Measurements from ENCODE around the gene D2HGDH. TPM values are rescaled to one million over a fixed set of nuclear protein-coding genes. Genes with fewer than 3 reads are reported as not detected.

Gene D2HGDH
- total RNA-seq, 1 experiment from 2014 or later = 46.3 TPM

GRCh38 chr2:241815477-241816430 is 81.3 kb downstream of the D2HGDH start:
- intact Hi-C loops (cut with micrococcal nuclease) = no loop called here
- Histone ChIP-seq H3K4me1 (ENCODE audit: control insufficient read depth in 1 of 2, insufficient read depth in 2 of 2, low read length in 2 of 2) (no peaks in the 10 kb centered on the region), H3K27me3 (ENCODE audit: insufficient read depth, low read length) (no peaks in the 10 kb centered on the region), H3K9me3 (ENCODE audit: control insufficient read depth in 1 of 2, insufficient read depth in 1 of 2, low read depth in 1 of 2, low read length in 2 of 2) (no peaks in the 10 kb centered on the region), H3K9ac (ENCODE audit: low read length) (no peak overlapping the region), H4K20me1 (ENCODE audit: insufficient read depth) (no peaks in the 10 kb centered on the region), H3K79me2 (ENCODE audit: insufficient read depth, low read length) (no peaks in the 10 kb centered on the region), H2AFZ (ENCODE audit: low read depth, low read length, poor library complexity, severe bottlenecking) (no peak overlapping the region), H3K9me2 (ENCODE audit: insufficient read depth) (no peaks in the 10 kb centered on the region), H3K36me3 (ENCODE audit: control insufficient read depth in 1 of 2, insufficient read depth in 2 of 2, low read length in 2 of 2) (no peaks in the 10 kb centered on the region), H3K27ac (ENCODE audit: low read depth, low read length) (no peak overlapping the region), H3K4me3 (replicated peaks in 1 of 2; ENCODE audit: low read depth in 1 of 2, low read length in 2 of 2) (no peak overlapping the region), H3K4me2 (ENCODE audit: low read length) (no peak overlapping the region)
- ATAC-seq (no peak), DNase-seq (ENCODE audit: low read depth, low spot score) (no peak)
- ChIA-PET CTCF (no interaction called here), POLR2A (no interaction called here), RAD21 (ENCODE audit: low non-redundant PET in 1 of 2, low total read pairs in 2 of 2, uncharacterized antibody in 2 of 2, unreplicated experiment in 2 of 2) (no interaction called here)
- no peak for TF ChIP-seq CBX3 (IDR thresholded peaks at IDR 0.05; ENCODE audit: low read depth)
- TF ChIP-seq MAX (IDR thresholded peaks at IDR 0.05) = no peak
- no peak for TF ChIP-seq ATF3 (IDR thresholded peaks at IDR 0.05)
- no peak for TF ChIP-seq POLR2A (IDR thresholded peaks at IDR 0.05; ENCODE audit: borderline replicate concordance, extremely low read depth, insufficient read depth, insufficient read length)
- no peak for TF ChIP-seq SP1 (IDR thresholded peaks at IDR 0.05; ENCODE audit: low read depth)
- no peak for TF ChIP-seq TCF7L2 (IDR thresholded peaks at IDR 0.05; ENCODE audit: borderline replicate concordance, extremely low read depth, insufficient read depth, insufficient read length)
- no TSS peak for BruUV-seq (replicated peaks)

GRCh38 chr2:241816431-241817121 is 82.1 kb downstream of the D2HGDH start:
- Histone ChIP-seq H3K36me3 (ENCODE audit: control insufficient read depth in 1 of 2, insufficient read depth in 2 of 2, low read length in 2 of 2) (no peaks in the 10 kb centered on the region), H3K27me3 (ENCODE audit: insufficient read depth, low read length) (no peaks in the 10 kb centered on the region), H4K20me1 (ENCODE audit: insufficient read depth) (no peaks in the 10 kb centered on the region), H3K79me2 (ENCODE audit: insufficient read depth, low read length) (no peaks in the 10 kb centered on the region), H3K9ac (ENCODE audit: low read length) (no peak overlapping the region), H3K9me2 (ENCODE audit: insufficient read depth) (no peaks in the 10 kb centered on the region), H3K27ac (ENCODE audit: low read depth, low read length) (no peak overlapping the region), H2AFZ (ENCODE audit: low read depth, low read length, poor library complexity, severe bottlenecking) (no peak overlapping the region), H3K4me1 (ENCODE audit: control insufficient read depth in 1 of 2, insufficient read depth in 2 of 2, low read length in 2 of 2) (no peaks in the 10 kb centered on the region), H3K9me3 (ENCODE audit: control insufficient read depth in 1 of 2, insufficient read depth in 1 of 2, low read depth in 1 of 2, low read length in 2 of 2) (no peaks in the 10 kb centered on the region), H3K4me2 (ENCODE audit: low read length) (no peak overlapping the region), H3K4me3 (replicated peaks in 1 of 2; ENCODE audit: low read depth in 1 of 2, low read length in 2 of 2) (no peak overlapping the region)
- RAD21 ChIA-PET (ENCODE audit: low non-redundant PET in 1 of 2, low total read pairs in 2 of 2, uncharacterized antibody in 2 of 2, unreplicated experiment in 2 of 2) = no interaction called here
- BruUV-seq (replicated peaks) = no TSS peak
- POLR2A ChIA-PET = no interaction called here
- no peak for DNase-seq (ENCODE audit: low read depth, low spot score)
- intact Hi-C loops (cut with micrococcal nuclease) = no loop called here
- ATAC-seq = no peak
- TF ChIP-seq POLR2AphosphoS5 (IDR thresholded peaks at IDR 0.05; ENCODE audit: low read depth, low read length) = no peak
- no peak for TF ChIP-seq SIN3A (IDR thresholded peaks at IDR 0.05; ENCODE audit: low read depth)
- TF ChIP-seq SRF (IDR thresholded peaks at IDR 0.05; ENCODE audit: low read depth) = no peak
- no peak for TF ChIP-seq FOSL1 (IDR thresholded peaks at IDR 0.05; ENCODE audit: low read depth)
- no peak for TF ChIP-seq JUND (IDR thresholded peaks at IDR 0.05)
- no peak for TF ChIP-seq EGR1 (IDR thresholded peaks at IDR 0.05; ENCODE audit: low read depth)
- no peak for TF ChIP-seq ATF3 (IDR thresholded peaks at IDR 0.05)
- no peak for TF ChIP-seq POLR2A (IDR thresholded peaks at IDR 0.05; ENCODE audit: borderline replicate concordance, extremely low read depth, insufficient read depth, insufficient read length)
- TF ChIP-seq ZNF274 (IDR thresholded peaks at IDR 0.05; ENCODE audit: low read depth, low read length) = no peak
- no peak for TF ChIP-seq REST (IDR thresholded peaks at IDR 0.05; ENCODE audit: low read depth)
- CTCF ChIA-PET = no interaction called here
